ENCODE data around the gene PPFIBP1.

PPFIBP1 gene

GRCh38 chr12:27523642-27524493 lies at the start of gene PPFIBP1:
TSS of gene PPFIBP1 (plus strand) at chr12:27524206. CDS start at chr12:27633397, 109,191 bp downstream.
- H3K4me1 Mint-ChIP-seq, result peaks cover 21% of the 10 kb centered on the region
- peak within 1 kb of the TSS; percentile 89 for H3K4me3 Mint-ChIP-seq
- no peaks in the 10 kb centered on the region for H3K36me3 Mint-ChIP-seq
- peaks cover 26% of the 10 kb centered on the region for H3K27me3 Mint-ChIP-seq
- H3K27ac Mint-ChIP-seq, result peak within 1 kb of the TSS; percentile 88
- peak; percentile 96 for ATAC-seq
- H3K9me3 Mint-ChIP-seq, result no peaks in the 10 kb centered on the region

DNA sequence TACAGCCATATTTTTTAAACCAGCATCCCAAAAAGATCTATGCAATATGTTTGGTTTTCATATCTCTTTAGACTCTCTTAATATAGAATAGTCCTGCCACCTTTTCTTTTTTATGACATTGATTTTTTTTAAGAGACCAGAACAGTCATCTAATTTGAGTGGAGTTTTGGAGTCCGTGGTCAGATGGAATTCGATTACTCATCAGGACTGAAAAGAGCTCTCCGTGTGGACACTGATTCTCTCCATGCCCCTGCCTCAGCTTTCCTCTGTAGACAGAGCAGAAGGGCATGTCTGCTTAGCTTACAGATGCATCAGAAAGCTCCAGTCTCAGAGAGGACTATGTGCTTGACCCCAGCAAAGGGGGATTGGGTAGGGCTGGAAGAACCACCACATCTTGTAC lies 49.7 kb upstream of the PPFIBP1 start:
- Mint-ChIP-seq H3K27ac (no peak overlapping the region), H3K4me3 (no peak overlapping the region), H3K4me1 (no peaks in the 10 kb centered on the region), H3K27me3 (no peaks in the 10 kb centered on the region), H3K36me3 (peaks cover 15% of the 10 kb centered on the region), H3K9me3 (peaks cover 32% of the 10 kb centered on the region)
- ATAC-seq, result no peak

- Mint-ChIP-seq H3K27ac (no peak overlapping the region), H3K4me3 (no peak overlapping the region), H3K9me3 (peaks cover 32% of the 10 kb centered on the region), H3K4me1 (no peaks in the 10 kb centered on the region), H3K27me3 (no peaks in the 10 kb centered on the region), H3K36me3 (peaks cover 15% of the 10 kb centered on the region)
- ATAC-seq, result no peak
Observed at GRCh38 chr12:27477049-27477448, 47.0 kb upstream of the PPFIBP1 start.

- Mint-ChIP-seq H3K36me3 (peaks cover 15% of the 10 kb centered on the region), H3K4me3 (no peak overlapping the region), H3K27me3 (no peaks in the 10 kb centered on the region), H3K4me1 (no peaks in the 10 kb centered on the region), H3K27ac (no peak overlapping the region), H3K9me3 (peaks cover 32% of the 10 kb centered on the region)
- ATAC-seq, result no peak
Observed at GRCh38 chr12:27478949-27479348, 45.1 kb upstream of the PPFIBP1 start.

DNA sequence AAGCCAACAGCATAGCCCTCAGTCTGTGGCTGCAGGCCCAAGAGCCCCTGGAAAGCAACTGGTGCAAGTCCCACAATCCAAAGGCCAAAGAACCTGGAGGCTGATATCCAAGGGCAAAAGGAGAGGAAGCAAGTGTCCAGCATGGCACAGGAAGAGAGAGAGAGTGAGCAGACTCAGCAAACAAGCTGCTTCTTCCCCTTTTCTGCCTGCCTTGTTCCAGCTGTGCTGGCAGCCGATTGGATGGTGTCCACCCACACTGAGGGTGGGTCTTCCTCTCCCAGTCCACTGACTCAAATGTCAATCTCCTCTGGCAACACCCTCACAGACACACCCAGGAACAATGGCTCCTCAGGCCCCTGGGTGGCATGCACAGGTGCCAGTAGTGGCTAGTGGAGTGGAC lies 44.0 kb upstream of the PPFIBP1 start:
- Mint-ChIP-seq H3K4me1 (no peaks in the 10 kb centered on the region), H3K4me3 (no peak overlapping the region), H3K27me3 (no peaks in the 10 kb centered on the region), H3K36me3 (peaks cover 15% of the 10 kb centered on the region), H3K27ac (no peak overlapping the region), H3K9me3 (peaks cover 29% of the 10 kb centered on the region)
- ATAC-seq, result no peak

DNA sequence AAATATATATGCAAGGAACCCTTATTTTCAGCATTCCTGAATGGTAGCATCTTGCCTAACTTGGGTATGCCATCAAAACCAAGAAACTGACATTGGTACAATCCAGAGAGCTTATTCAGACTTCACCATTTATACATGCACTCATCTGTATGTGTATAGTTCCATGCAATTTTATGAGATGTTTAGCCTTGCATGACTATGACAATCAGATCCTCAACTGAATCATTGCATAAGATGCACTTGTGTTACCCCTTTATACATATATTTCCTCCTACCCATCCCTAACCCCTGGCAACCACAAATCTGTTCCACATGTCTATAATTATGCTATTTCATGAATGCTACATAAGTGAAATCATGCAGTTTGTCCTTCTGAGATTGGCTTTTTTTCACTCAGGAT lies 37.0 kb upstream of the PPFIBP1 start:
- Mint-ChIP-seq H3K4me1 (no peaks in the 10 kb centered on the region), H3K27ac (no peak overlapping the region), H3K4me3 (no peak overlapping the region), H3K9me3 (no peaks in the 10 kb centered on the region), H3K36me3 (peaks cover 7% of the 10 kb centered on the region), H3K27me3 (peaks cover 32% of the 10 kb centered on the region)
- no peak for ATAC-seq

DNA sequence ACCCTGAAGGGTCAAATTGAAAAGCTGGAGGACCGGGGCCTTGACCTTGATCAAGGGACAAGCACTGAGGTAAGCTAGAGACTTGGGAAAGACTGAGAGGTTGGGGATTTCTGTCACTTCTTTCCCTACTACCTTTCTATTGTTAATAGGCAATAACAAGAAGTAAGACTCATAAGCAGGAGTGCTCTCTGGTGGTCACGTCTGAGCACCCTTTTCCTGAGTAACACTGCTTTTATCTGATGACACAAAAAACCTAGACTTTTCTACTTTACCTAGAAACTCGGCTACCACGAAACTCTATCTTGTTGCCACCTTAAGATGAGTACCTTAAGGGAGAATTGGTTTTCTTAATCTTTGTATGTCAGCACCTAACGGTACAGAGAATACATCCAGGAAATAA lies 35.5 kb upstream of the PPFIBP1 start:
- peaks cover 7% of the 10 kb centered on the region for H3K36me3 Mint-ChIP-seq
- H3K27ac Mint-ChIP-seq, result no peak overlapping the region
- H3K27me3 Mint-ChIP-seq, result peaks cover 32% of the 10 kb centered on the region
- no peak for ATAC-seq
- no peaks in the 10 kb centered on the region for H3K4me1 Mint-ChIP-seq
- no peak overlapping the region for H3K4me3 Mint-ChIP-seq
- H3K9me3 Mint-ChIP-seq, result no peaks in the 10 kb centered on the region

DNA sequence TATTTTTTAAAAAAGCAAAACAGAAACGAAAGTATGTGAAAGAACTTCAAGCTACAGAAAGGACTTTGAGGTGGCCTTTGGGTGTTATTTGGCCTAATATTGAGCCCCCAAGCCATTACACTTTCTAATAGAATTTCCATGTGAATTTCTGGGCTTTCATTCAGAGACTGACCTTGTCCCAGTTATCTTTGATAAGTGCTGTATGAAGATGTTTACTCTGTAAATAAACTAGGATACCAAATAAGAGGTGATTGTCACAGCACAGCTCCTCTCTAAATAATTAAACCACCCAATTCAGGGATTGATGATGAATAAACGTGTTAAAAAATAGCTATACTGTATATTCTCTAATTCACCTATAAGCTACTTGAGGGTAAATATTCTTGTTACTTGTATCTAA lies 32.8 kb upstream of the PPFIBP1 start:
- Mint-ChIP-seq H3K36me3 (peaks cover 7% of the 10 kb centered on the region), H3K9me3 (no peaks in the 10 kb centered on the region), H3K4me3 (no peak overlapping the region), H3K4me1 (no peaks in the 10 kb centered on the region), H3K27ac (no peak overlapping the region), H3K27me3 (peaks cover 29% of the 10 kb centered on the region)
- no peak for ATAC-seq

DNA sequence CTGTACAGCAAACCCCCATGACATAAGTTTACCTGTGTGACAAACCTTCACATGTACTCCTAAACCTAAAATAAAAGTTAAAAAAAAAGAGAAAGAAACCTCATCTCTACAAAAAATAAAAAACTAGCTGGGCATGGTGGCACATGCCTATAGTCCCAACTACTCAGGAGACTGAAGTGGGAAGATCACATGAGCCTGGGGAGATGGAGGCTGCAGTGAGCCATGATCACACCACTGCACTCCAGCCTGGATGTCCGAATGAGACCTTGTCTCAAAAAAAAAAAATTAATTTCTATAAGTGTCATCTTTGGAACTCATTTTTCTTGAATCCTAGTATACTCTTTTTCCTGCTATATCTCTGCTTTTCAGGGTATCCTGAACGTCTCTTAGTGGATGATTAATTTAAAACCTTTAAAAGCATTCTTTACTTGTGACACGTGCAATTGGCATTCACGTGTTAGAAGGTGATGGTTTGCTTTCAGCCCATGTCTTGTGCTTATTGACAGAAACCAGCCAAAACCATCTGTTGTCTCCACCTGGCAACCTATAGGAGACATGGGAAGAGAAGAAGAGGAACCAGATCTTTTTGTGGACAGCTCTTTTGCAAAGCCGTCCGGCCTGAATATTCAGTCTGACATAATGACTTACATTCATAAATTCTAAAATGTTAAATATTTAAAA lies 30.6 kb upstream of the PPFIBP1 start:
- ATAC-seq, result no peak
- no peaks in the 10 kb centered on the region for H3K4me1 Mint-ChIP-seq
- H3K9me3 Mint-ChIP-seq, result no peaks in the 10 kb centered on the region
- H3K36me3 Mint-ChIP-seq, result no peaks in the 10 kb centered on the region
- no peak overlapping the region for H3K27ac Mint-ChIP-seq
- no peak overlapping the region for H3K4me3 Mint-ChIP-seq
- H3K27me3 Mint-ChIP-seq, result peaks cover 34% of the 10 kb centered on the region

- Mint-ChIP-seq H3K27ac (no peak overlapping the region), H3K4me3 (no peak overlapping the region), H3K4me1 (no peaks in the 10 kb centered on the region), H3K36me3 (no peaks in the 10 kb centered on the region), H3K9me3 (no peaks in the 10 kb centered on the region), H3K27me3 (peaks cover 39% of the 10 kb centered on the region)
- ATAC-seq, result no peak
Observed at GRCh38 chr12:27497446-27497845, 26.6 kb upstream of the PPFIBP1 start.

DNA sequence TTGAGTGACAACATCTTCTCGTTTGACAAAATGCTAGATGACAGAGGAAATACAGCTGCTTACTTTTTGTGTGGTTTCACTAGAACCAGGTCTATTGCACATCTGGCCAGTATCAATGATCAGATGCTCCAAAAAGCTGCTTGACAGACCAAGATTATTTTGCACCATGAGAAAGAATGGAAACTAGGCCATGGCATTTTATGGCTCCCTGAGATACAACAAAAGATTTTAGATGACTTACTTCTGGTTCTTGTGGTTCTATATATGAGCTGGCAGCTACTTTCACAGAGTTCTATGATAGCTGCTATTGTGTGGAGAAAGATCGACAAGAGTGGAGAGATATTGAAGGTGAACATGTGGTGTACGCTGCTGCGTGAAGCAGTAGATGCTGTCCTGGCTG lies 25.9 kb upstream of the PPFIBP1 start:
- no peaks in the 10 kb centered on the region for H3K36me3 Mint-ChIP-seq
- H3K4me1 Mint-ChIP-seq, result no peaks in the 10 kb centered on the region
- peak; percentile 45 for ATAC-seq
- peaks cover 46% of the 10 kb centered on the region for H3K27me3 Mint-ChIP-seq
- no peak overlapping the region for H3K27ac Mint-ChIP-seq
- H3K4me3 Mint-ChIP-seq, result no peak overlapping the region
- no peaks in the 10 kb centered on the region for H3K9me3 Mint-ChIP-seq

DNA sequence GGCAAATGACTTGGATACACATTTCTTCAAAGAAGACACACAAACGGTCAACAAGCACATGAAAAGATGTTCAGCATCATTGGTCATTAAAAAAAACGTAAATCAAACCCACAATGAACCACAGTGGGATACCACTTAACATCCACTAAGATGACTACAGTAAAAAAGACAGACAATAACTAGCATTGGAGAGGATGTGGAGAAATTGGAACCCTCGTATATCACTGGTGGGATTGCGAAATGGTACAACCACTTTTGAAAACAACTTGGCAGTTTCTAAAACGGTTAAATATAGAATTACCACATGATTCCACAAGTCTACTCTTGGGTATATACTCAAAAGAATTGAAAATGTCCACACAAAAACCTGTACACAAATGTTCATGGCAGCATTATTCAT lies 25.2 kb upstream of the PPFIBP1 start:
- Mint-ChIP-seq H3K4me1 (no peaks in the 10 kb centered on the region), H3K36me3 (no peaks in the 10 kb centered on the region), H3K9me3 (no peaks in the 10 kb centered on the region), H3K27ac (no peak overlapping the region), H3K27me3 (peaks cover 52% of the 10 kb centered on the region), H3K4me3 (no peak overlapping the region)
- no peak for ATAC-seq

GRCh38 chr12:27499377-27499776 lies 24.6 kb upstream of the PPFIBP1 start:
- H3K4me1 Mint-ChIP-seq, result no peaks in the 10 kb centered on the region
- ATAC-seq, result no peak
- H3K36me3 Mint-ChIP-seq, result no peaks in the 10 kb centered on the region
- no peak overlapping the region for H3K27ac Mint-ChIP-seq
- no peaks in the 10 kb centered on the region for H3K9me3 Mint-ChIP-seq
- no peak overlapping the region for H3K4me3 Mint-ChIP-seq
- peaks cover 58% of the 10 kb centered on the region for H3K27me3 Mint-ChIP-seq

DNA sequence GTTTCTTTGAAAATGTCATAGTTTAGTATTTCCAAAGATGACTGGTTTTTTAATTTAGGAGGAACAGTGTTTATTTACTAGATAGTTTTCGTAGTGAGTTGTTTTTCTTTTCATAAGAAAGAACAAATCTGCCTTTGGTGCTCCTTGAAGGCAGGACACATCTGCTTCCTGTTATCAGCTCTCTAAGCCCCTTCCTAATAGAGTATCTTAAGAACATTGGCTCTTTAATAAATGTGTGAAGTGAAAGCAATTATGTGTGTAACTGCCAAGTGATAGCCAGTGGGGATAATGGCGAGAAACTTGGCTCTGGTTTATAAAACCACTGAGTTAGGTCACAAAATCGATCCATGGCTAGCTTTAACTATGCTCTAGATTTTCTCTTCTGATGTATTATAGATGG lies 23.5 kb upstream of the PPFIBP1 start:
- H3K36me3 Mint-ChIP-seq, result no peaks in the 10 kb centered on the region
- no peaks in the 10 kb centered on the region for H3K9me3 Mint-ChIP-seq
- no peak for ATAC-seq
- H3K27me3 Mint-ChIP-seq, result peaks cover 58% of the 10 kb centered on the region
- H3K4me3 Mint-ChIP-seq, result no peak overlapping the region
- no peak overlapping the region for H3K27ac Mint-ChIP-seq
- no peaks in the 10 kb centered on the region for H3K4me1 Mint-ChIP-seq

DNA sequence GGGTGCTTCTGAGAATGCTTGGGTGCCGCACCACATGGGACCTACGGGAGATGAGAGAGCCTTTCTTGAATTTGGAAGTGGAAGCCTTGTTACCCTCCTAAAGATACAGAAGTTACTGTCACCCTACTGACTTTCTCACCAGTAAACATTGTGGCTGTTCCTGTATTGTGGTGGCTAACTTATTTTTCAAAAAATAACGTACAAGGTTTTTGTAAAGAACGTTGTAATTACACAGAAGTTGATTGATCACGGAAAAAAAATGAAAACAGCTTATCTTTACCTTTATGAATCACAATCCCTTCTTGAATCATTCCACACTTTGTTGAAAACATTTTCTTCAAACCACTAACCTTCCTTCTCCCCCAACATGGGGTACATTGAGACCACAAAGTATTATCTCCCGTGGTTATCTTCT lies 22.0 kb upstream of the PPFIBP1 start:
- Mint-ChIP-seq H3K9me3 (peaks cover 5% of the 10 kb centered on the region), H3K4me1 (no peaks in the 10 kb centered on the region), H3K27ac (no peak overlapping the region), H3K4me3 (no peak overlapping the region), H3K27me3 (peaks cover 51% of the 10 kb centered on the region), H3K36me3 (no peaks in the 10 kb centered on the region)
- ATAC-seq, result no peak

- H3K9me3 Mint-ChIP-seq, result peaks cover 5% of the 10 kb centered on the region
- H3K27ac Mint-ChIP-seq, result no peak overlapping the region
- peaks cover 26% of the 10 kb centered on the region for H3K27me3 Mint-ChIP-seq
- no peak for ATAC-seq
- H3K4me3 Mint-ChIP-seq, result no peak overlapping the region
- H3K4me1 Mint-ChIP-seq, result no peaks in the 10 kb centered on the region
- H3K36me3 Mint-ChIP-seq, result no peaks in the 10 kb centered on the region
Observed at GRCh38 chr12:27504507-27504906, 19.5 kb upstream of the PPFIBP1 start.
